GM12878 (cell line): Measurements from ENCODE around the gene MUTYH. TPM values are rescaled to one million over a fixed set of nuclear protein-coding genes. Genes with fewer than 3 reads are reported as not detected.

ENCODE experiments used
- ATAC-seq: fragments of 200-7000 bp; cut with Tn5 transposase; 3 replicates; pipeline ENCODE4 v1.9.1; 2020; ENCODE audit warnings: mild to moderate bottlenecking, moderate library complexity
- BruUV-seq: library from RNA; stranded (reverse); fragments of 400-500 nt; replicated peaks from 2 replicates; lab custom pipeline; 2021; lab: Mats Ljungman, UMichigan
- CTCF ChIA-PET: fragments of 300-600 bp; sonication (Branson Sonifier 250); formaldehyde crosslinking; extraction: SDS; loops from one replicate; lab custom pipeline; 2021; ENCODE audit warnings: inconsistent platforms; lab: Yijun Ruan, JAX
- POLR2A ChIA-PET: fragments of 350-600 bp; formaldehyde crosslinking; extraction: SDS; loops from one replicate; lab custom pipeline; 2021; ENCODE audit warnings: inconsistent platforms; lab: Charles Lee
- RAD21 ChIA-PET: fragments of 300-600 bp; sonication (Branson Sonifier 250); formaldehyde crosslinking; loops from one replicate; lab custom pipeline; 2023; ENCODE audit warnings: antibody characterized with exemption; ENCODE audit not compliant: unreplicated experiment; lab: Charles Lee
- SMC1A ChIA-PET: fragments of 300-600 bp; sonication (Branson Sonifier 250); formaldehyde crosslinking; loops from one replicate; lab custom pipeline; 2023; ENCODE audit not compliant: unreplicated experiment, uncharacterized antibody; lab: Charles Lee
- DNase-seq: peaks from one replicate; pipeline ENCODE4 v3.0.0-alpha.2; 2011; ENCODE audit warnings: low read depth, low spot score
- FAIRE-seq: peaks from 3 replicates; lab custom pipeline; 2011; peaks lifted over from hg19 to GRCh38; lab: Jason Lieb, UNC
- H2AFZ ChIP-seq: 2 replicates; pipeline ENCODE4 v1.6.0; 2011; ENCODE audit warnings: low read depth, low read length, control low read depth; ENCODE audit not compliant: control insufficient read depth
- H3K27ac ChIP-seq: 2 replicates; pipeline ENCODE4 v1.5.1; 2011; ENCODE audit warnings: control low read depth; ENCODE audit not compliant: control insufficient read depth, insufficient read depth
- H3K27me3 ChIP-seq, 2 experiments: replicated peaks in 1 of 2; 2 replicates each; pipeline versions ENCODE4 v1.6.0 to v1.6.1; 2011; ENCODE audit warnings: low read length in 1 of 2; ENCODE audit not compliant: control insufficient read depth in 2 of 2, insufficient read depth in 2 of 2
- H3K36me3 ChIP-seq, 2 experiments: 2 replicates each; pipeline ENCODE4 v1.5.1; 2011; ENCODE audit warnings: low read length in 1 of 2; ENCODE audit not compliant: control insufficient read depth in 2 of 2, insufficient read depth in 2 of 2
- H3K4me1 ChIP-seq: 2 replicates; pipeline ENCODE4 v1.6.1; 2011; ENCODE audit warnings: mild to moderate bottlenecking, low read length, moderate library complexity, mixed read lengths; ENCODE audit not compliant: control insufficient read depth, insufficient read depth
- H3K4me2 ChIP-seq: 2 replicates; pipeline ENCODE4 v1.6.0; 2011; ENCODE audit warnings: control low read depth; ENCODE audit not compliant: control insufficient read depth, insufficient read depth
- H3K4me3 ChIP-seq: fragments of 200-600 bp; sonication (generic); 2 replicates; pipeline ENCODE4 v1.5.1; 2016
- H3K79me2 ChIP-seq: 2 replicates; pipeline ENCODE4 v1.6.0; 2011; ENCODE audit warnings: low read length; ENCODE audit not compliant: control insufficient read depth, insufficient read depth
- H3K9ac ChIP-seq: 2 replicates; pipeline ENCODE4 v1.8.0; 2011; ENCODE audit warnings: low read length, control low read depth, mixed read lengths; ENCODE audit not compliant: control insufficient read depth, insufficient read depth
- H3K9me3 ChIP-seq: replicated peaks from 3 replicates; pipeline ENCODE4 v1.5.1; 2011; ENCODE audit warnings: mild to moderate bottlenecking, low read length; ENCODE audit not compliant: control insufficient read depth, insufficient read depth
- H4K20me1 ChIP-seq: 2 replicates; pipeline ENCODE4 v1.6.0; 2011; ENCODE audit not compliant: control insufficient read depth, insufficient read depth
- ATF2 ChIP-seq: IDR thresholded peaks from 2 replicates; pipeline ENCODE4 v1.6.1; 2012; ENCODE audit warnings: low read length, inconsistent platforms
- BCLAF1 ChIP-seq: fragments of 450-650 bp; IDR thresholded peaks from 2 replicates; pipeline ENCODE4 v1.6.1; 2017; ENCODE audit warnings: antibody characterized with exemption, mild to moderate bottlenecking, moderate library complexity
- FOS ChIP-seq: IDR thresholded peaks from 3 replicates; pipeline ENCODE4 v1.6.1; 2011; ENCODE audit warnings: borderline replicate concordance; ENCODE audit not compliant: insufficient read length; ENCODE audit errors: extremely low read depth
- HDAC6 ChIP-seq: fragments of 200-600 bp; sonication (generic); IDR thresholded peaks from one replicate; pipeline ENCODE4 v1.8.0; 2017; ENCODE audit warnings: antibody characterized with exemption; ENCODE audit not compliant: unreplicated experiment
- LARP7 ChIP-seq: fragments of 450-650 bp; IDR thresholded peaks from 2 replicates; pipeline ENCODE4 v1.6.1; 2017; ENCODE audit warnings: mild to moderate bottlenecking
- RB1 ChIP-seq: fragments of 450-650 bp; formaldehyde crosslinking; IDR thresholded peaks from 2 replicates; pipeline ENCODE4 v1.6.1; 2017; ENCODE audit warnings: mild to moderate bottlenecking, borderline replicate concordance
- SMC3 ChIP-seq: IDR thresholded peaks from 2 replicates; pipeline ENCODE4 v1.6.1; 2011; ENCODE audit warnings: low read length, improper control_type of control experiment, borderline replicate concordance
- SPI1 ChIP-seq: IDR thresholded peaks from 2 replicates; pipeline ENCODE4 v1.6.1; 2011; ENCODE audit warnings: low read depth, mild to moderate bottlenecking, low read length, moderate library complexity, borderline replicate concordance; ENCODE audit not compliant: insufficient read depth
- WGBS: methylation state at CpG from one replicate; pipeline ENCODE4 v1.1.6; 2016; ENCODE audit warnings: low lambda C conversion rate; ENCODE audit not compliant: insufficient replicate concordance, insufficient coverage; ENCODE audit errors: missing lambda C conversion rate; 5-methylcytosine and 5-hydroxymethylcytosine counted together
- in situ Hi-C: fragments of 300-500 bp; cut with MboI; formaldehyde crosslinking; loops from 9 replicates; pipeline ENCODE4 v1.14.3; 2018; ENCODE audit warnings: mixed read lengths
- intact Hi-C: fragments of 100-400 bp; cut with micrococcal nuclease; formaldehyde crosslinking; loops from one replicate; pipeline ENCODE4 v1.14.2; 2022; ENCODE audit not compliant: unreplicated experiment
- polyA plus RNA-seq, 11 experiments: library from polyadenylated mRNA; depleted of rRNA in 4 of 11; unstranded in 6 of 11; stranded (reverse) in 5 of 11; fragments of >200 nt; fragmentation: Nextera tagmentation in 4 of 11; fragmentation: Illumina TruSeq in 1 of 11; extraction: Ambion mirVana in 4 of 11; extraction: Trizol in 1 of 11; gene quantifications; 1 replicate in 1 of 11; 2 replicates in 10 of 11; pipeline versions ENCODE4 v1.2.1 to v1.2.3, GENCODE V29; 2011 to 2016; ENCODE audit warnings: inconsistent platforms in 2 of 11, missing spikeins in 2 of 11, low read depth in 1 of 11
- total RNA-seq, 4 experiments: library from RNA; depleted of rRNA in 3 of 4; stranded (reverse); fragments of >200 nt in 3 of 4; fragmentation: Illumina TruSeq in 1 of 4; extraction: Trizol in 1 of 4; gene quantifications; 2 replicates each; pipeline versions ENCODE4 v1.2.1 to v1.2.3, GENCODE V29; 2013 to 2021

MUTYH gene
- total and polyA plus RNA-seq, 10 of the 15 experiments (the other 5 are each of a cell fraction or from before 2014, with no cell fraction given): 2.5 to 42.0 (median 30.0) TPM

GRCh38 chr1:45282351-45282750 is 57.9 kb downstream of the MUTYH start:
- Histone ChIP-seq H3K27me3 (no peaks in the 10 kb centered on the region), H3K9me3 (no peaks in the 10 kb centered on the region; the same call in 2 of the 3 replicates), H3K36me3 (no peaks in the 10 kb centered on the region), H3K79me2 (no peaks in the 10 kb centered on the region), H3K4me3 (no peak overlapping the region), H3K9ac (no peak overlapping the region), H3K4me1 (no peaks in the 10 kb centered on the region), H3K4me2 (no peak overlapping the region), H3K27ac (no peak overlapping the region), H2AFZ (no peak overlapping the region), H4K20me1 (no peaks in the 10 kb centered on the region)
- in situ Hi-C loops: no loop called here
- WGBS: 6% methylated on average over 3 of the region's 3 CpGs
- TF ChIP-seq RB1 (no peak), SPI1 (no peak), FOS (no peak), SMC3 (no peak), LARP7 (no peak), HDAC6 (no peak), BCLAF1 (no peak), ATF2 (no peak)
- POLR2A ChIA-PET: interaction anchor here (0.6 kb wide), 1 partner anchor 489 kb away, joined by 4 read pairs; no protein-coding TSS in a partner anchor
- CTCF ChIA-PET: interaction anchor here (1.1 to 1.3 kb wide), 2 partner anchors 11 to 16 kb away, joined by 3 to 4 read pairs; no protein-coding TSS in a partner anchor
- DNase-seq (no peak), ATAC-seq (no peak), FAIRE-seq (no peak)
- SMC1A ChIA-PET: interaction anchor here (0.6 to 2.4 kb wide), 2 partner anchors 10 to 557 kb away, joined by 3 to 13 read pairs; no protein-coding TSS in a partner anchor
- intact Hi-C loops: no loop called here
- no TSS peak for BruUV-seq
- RAD21 ChIA-PET: no interaction called here

Other genes with a start within 250 kb of the MUTYH start
Only the 7 nearest of the 9 such genes appear.
- gene ZSWIM5, start 133.8 kb downstream of the MUTYH start, total RNA-seq (2014; rRNA removed): 0.23 and 0.33 TPM in 2 replicates
- 0.23 and 0.31 TPM in 2 replicates for gene ZSWIM5, start 133.8 kb downstream of the MUTYH start, total RNA-seq (2014; rRNA removed; fragmentation: Illumina TruSeq; extraction: Trizol)
- 0.74 and 0.97 TPM in 2 replicates for gene ZSWIM5, start 133.8 kb downstream of the MUTYH start, total RNA-seq (2021)
- gene ZSWIM5, start 133.8 kb downstream of the MUTYH start, polyA plus RNA-seq (2011; rRNA removed): 0.34 and 0.49 TPM in 2 replicates
- 0.40 and 0.43 TPM in 2 replicates for gene ZSWIM5, start 133.8 kb downstream of the MUTYH start, polyA plus RNA-seq (2014; fragmentation: Illumina TruSeq; extraction: Trizol)
- gene ZSWIM5, start 133.8 kb downstream of the MUTYH start, polyA plus RNA-seq (2014; fragmentation: Nextera tagmentation; extraction: Ambion mirVana): under 1 TPM; 0.26 to 0.40 TPM
- 0.49 and 0.58 TPM in 2 replicates for gene ZSWIM5, start 133.8 kb downstream of the MUTYH start, polyA plus RNA-seq (2014; rRNA removed)
- under 1 TPM in 1 of 2 experiments, not detected in 1; 0.07 TPM for gene ZSWIM5, start 133.8 kb downstream of the MUTYH start, polyA plus RNA-seq (2016; fragmentation: Nextera tagmentation; extraction: Ambion mirVana)
- gene HPDL, start 13.5 kb downstream of the MUTYH start, total RNA-seq (2014; rRNA removed): 61.0 and 75.5 TPM in 2 replicates
- 11.5 and 14.4 TPM in 2 replicates for gene HPDL, start 13.5 kb downstream of the MUTYH start, total RNA-seq (2014; rRNA removed; fragmentation: Illumina TruSeq; extraction: Trizol)
- 54.6 and 60.2 TPM in 2 replicates for gene HPDL, start 13.5 kb downstream of the MUTYH start, total RNA-seq (2021)
- gene HPDL, start 13.5 kb downstream of the MUTYH start, polyA plus RNA-seq (2011; rRNA removed): 0.89 and 3.4 TPM in 2 replicates
- 3.4 and 9.1 TPM in 2 replicates for gene HPDL, start 13.5 kb downstream of the MUTYH start, polyA plus RNA-seq (2014; fragmentation: Illumina TruSeq; extraction: Trizol)
- 1 to 10 TPM; 1.3 to 3.6 TPM for gene HPDL, start 13.5 kb downstream of the MUTYH start, polyA plus RNA-seq (2014; fragmentation: Nextera tagmentation; extraction: Ambion mirVana)
- 49.2 and 60.4 TPM in 2 replicates for gene HPDL, start 13.5 kb downstream of the MUTYH start, polyA plus RNA-seq (2014; rRNA removed)
- 10 to 100 TPM; 55.0 to 57.9 TPM for gene HPDL, start 13.5 kb downstream of the MUTYH start, polyA plus RNA-seq (2016; fragmentation: Nextera tagmentation; extraction: Ambion mirVana)
- 33.0 TPM in 2 replicates for gene TOE1, start 270 bp downstream of the MUTYH start, total RNA-seq (2014; rRNA removed)
- 21.2 and 22.7 TPM in 2 replicates for gene TOE1, start 270 bp downstream of the MUTYH start, total RNA-seq (2014; rRNA removed; fragmentation: Illumina TruSeq; extraction: Trizol)
- 22.3 and 23.2 TPM in 2 replicates for gene TOE1, start 270 bp downstream of the MUTYH start, total RNA-seq (2021)
- 13.1 and 24.3 TPM in 2 replicates for gene TOE1, start 270 bp downstream of the MUTYH start, polyA plus RNA-seq (2011; rRNA removed)
- gene TOE1, start 270 bp downstream of the MUTYH start, polyA plus RNA-seq (2014; fragmentation: Illumina TruSeq; extraction: Trizol): 34.4 and 36.6 TPM in 2 replicates
- gene TOE1, start 270 bp downstream of the MUTYH start, polyA plus RNA-seq (2014; fragmentation: Nextera tagmentation; extraction: Ambion mirVana): 10 to 100 TPM; 33.5 to 38.0 TPM
- gene TOE1, start 270 bp downstream of the MUTYH start, polyA plus RNA-seq (2014; rRNA removed): 30.5 and 34.9 TPM in 2 replicates
- gene TOE1, start 270 bp downstream of the MUTYH start, polyA plus RNA-seq (2016; fragmentation: Nextera tagmentation; extraction: Ambion mirVana): 10 to 100 TPM; 34.6 TPM
- 5.7 and 6.8 TPM in 2 replicates for gene TESK2, start 150.7 kb upstream of the MUTYH start, total RNA-seq (2014; rRNA removed)
- gene TESK2, start 150.7 kb upstream of the MUTYH start, total RNA-seq (2014; rRNA removed; fragmentation: Illumina TruSeq; extraction: Trizol): 4.4 and 4.7 TPM in 2 replicates
- 6.2 and 7.1 TPM in 2 replicates for gene TESK2, start 150.7 kb upstream of the MUTYH start, total RNA-seq (2021)
- gene TESK2, start 150.7 kb upstream of the MUTYH start, polyA plus RNA-seq (2011; rRNA removed): 8.3 and 10.0 TPM in 2 replicates
- 6.7 and 7.5 TPM in 2 replicates for gene TESK2, start 150.7 kb upstream of the MUTYH start, polyA plus RNA-seq (2014; fragmentation: Illumina TruSeq; extraction: Trizol)
- 1 to 10 TPM; 2.2 to 2.5 TPM for gene TESK2, start 150.7 kb upstream of the MUTYH start, polyA plus RNA-seq (2014; fragmentation: Nextera tagmentation; extraction: Ambion mirVana)
- gene TESK2, start 150.7 kb upstream of the MUTYH start, polyA plus RNA-seq (2014; rRNA removed): 5.9 and 7.1 TPM in 2 replicates
- 1 to 10 TPM; 3.6 to 3.9 TPM for gene TESK2, start 150.7 kb upstream of the MUTYH start, polyA plus RNA-seq (2016; fragmentation: Nextera tagmentation; extraction: Ambion mirVana)
- gene CCDC163, start 159.6 kb upstream of the MUTYH start, total RNA-seq (2014; rRNA removed): 2.3 and 3.2 TPM in 2 replicates
- 2.0 and 2.1 TPM in 2 replicates for gene CCDC163, start 159.6 kb upstream of the MUTYH start, total RNA-seq (2014; rRNA removed; fragmentation: Illumina TruSeq; extraction: Trizol)
- 2.4 and 2.9 TPM in 2 replicates for gene CCDC163, start 159.6 kb upstream of the MUTYH start, total RNA-seq (2021)
- gene CCDC163, start 159.6 kb upstream of the MUTYH start, polyA plus RNA-seq (2011; rRNA removed): 2.6 and 3.2 TPM in 2 replicates
- 2.7 and 3.0 TPM in 2 replicates for gene CCDC163, start 159.6 kb upstream of the MUTYH start, polyA plus RNA-seq (2014; fragmentation: Illumina TruSeq; extraction: Trizol)
- gene CCDC163, start 159.6 kb upstream of the MUTYH start, polyA plus RNA-seq (2014; fragmentation: Nextera tagmentation; extraction: Ambion mirVana): 1 to 10 TPM; 1.4 to 2.3 TPM
- gene CCDC163, start 159.6 kb upstream of the MUTYH start, polyA plus RNA-seq (2014; rRNA removed): 3.6 and 5.3 TPM in 2 replicates
- 1 to 10 TPM; 2.3 to 4.0 TPM for gene CCDC163, start 159.6 kb upstream of the MUTYH start, polyA plus RNA-seq (2016; fragmentation: Nextera tagmentation; extraction: Ambion mirVana)
- 10.8 and 13.6 TPM in 2 replicates for gene MMACHC, start 159.9 kb upstream of the MUTYH start, total RNA-seq (2014; rRNA removed)
- 7.3 and 7.6 TPM in 2 replicates for gene MMACHC, start 159.9 kb upstream of the MUTYH start, total RNA-seq (2014; rRNA removed; fragmentation: Illumina TruSeq; extraction: Trizol)
- gene MMACHC, start 159.9 kb upstream of the MUTYH start, total RNA-seq (2021): 14.2 and 14.8 TPM in 2 replicates
- gene MMACHC, start 159.9 kb upstream of the MUTYH start, polyA plus RNA-seq (2011; rRNA removed): 5.6 and 6.8 TPM in 2 replicates
- 8.1 and 11.7 TPM in 2 replicates for gene MMACHC, start 159.9 kb upstream of the MUTYH start, polyA plus RNA-seq (2014; fragmentation: Illumina TruSeq; extraction: Trizol)
- gene MMACHC, start 159.9 kb upstream of the MUTYH start, polyA plus RNA-seq (2014; fragmentation: Nextera tagmentation; extraction: Ambion mirVana): 1 to 10 TPM; 4.6 to 5.7 TPM
- 9.4 and 9.8 TPM in 2 replicates for gene MMACHC, start 159.9 kb upstream of the MUTYH start, polyA plus RNA-seq (2014; rRNA removed)
- 10 to 100 TPM in 1 of 2 experiments, 1 to 10 TPM in 1; 10.0 to 12.3 TPM for gene MMACHC, start 159.9 kb upstream of the MUTYH start, polyA plus RNA-seq (2016; fragmentation: Nextera tagmentation; extraction: Ambion mirVana)
- gene PRDX1, start 181.4 kb upstream of the MUTYH start, total RNA-seq (2014; rRNA removed): 822 and 988 TPM in 2 replicates
- 779 and 790 TPM in 2 replicates for gene PRDX1, start 181.4 kb upstream of the MUTYH start, total RNA-seq (2014; rRNA removed; fragmentation: Illumina TruSeq; extraction: Trizol)
- gene PRDX1, start 181.4 kb upstream of the MUTYH start, total RNA-seq (2021): 630 and 659 TPM in 2 replicates
- gene PRDX1, start 181.4 kb upstream of the MUTYH start, polyA plus RNA-seq (2011; rRNA removed): 784 and 883 TPM in 2 replicates
- gene PRDX1, start 181.4 kb upstream of the MUTYH start, polyA plus RNA-seq (2014; fragmentation: Illumina TruSeq; extraction: Trizol): 752 and 883 TPM in 2 replicates
- 1,000 to 10,000 TPM; 1,264 to 1,775 TPM for gene PRDX1, start 181.4 kb upstream of the MUTYH start, polyA plus RNA-seq (2014; fragmentation: Nextera tagmentation; extraction: Ambion mirVana)
- gene PRDX1, start 181.4 kb upstream of the MUTYH start, polyA plus RNA-seq (2014; rRNA removed): 763 and 801 TPM in 2 replicates
- gene PRDX1, start 181.4 kb upstream of the MUTYH start, polyA plus RNA-seq (2016; fragmentation: Nextera tagmentation; extraction: Ambion mirVana): 1,000 to 10,000 TPM; 1,223 to 1,315 TPM